Pancreas (tissue), 10 donors: ENCODE data around the gene SLC49A3. TPM values are rescaled to one million over a fixed set of nuclear protein-coding genes. Genes with fewer than 3 reads are reported as not detected.

ENCODE experiments used
- ATAC-seq, 4 donors: fragments of 200-7000 bp; cut with Tn5 transposase; one replicate each; pipeline versions ENCODE4 v1.8.0 to v1.9.1; 2020; ENCODE audit warnings: mild to moderate bottlenecking in 4 of 4, moderate library complexity in 4 of 4
- DNase-seq, 6 donors: peaks; one replicate each; pipeline ENCODE4 v3.0.0-alpha.2; 2020
- FAIRE-seq: peaks from 2 replicates; lab custom pipeline; 2012; peaks lifted over from hg19 to GRCh38; lab: Jason Lieb, UNC
- H3K27ac ChIP-seq, 4 donors: fragments of 200-600 bp; sonication (generic); 1 replicate in 3 of 4; 2 replicates in 1 of 4; pipeline versions ENCODE4 v1.5.0 to v1.8.0; 2020
- H3K27me3 ChIP-seq, 4 donors: fragments of 200-600 bp; one replicate each; pipeline ENCODE4 v1.8.0; 2021
- H3K36me3 ChIP-seq, 3 donors: fragments of 200-600 bp; sonication (generic) in 1 of 3; one replicate each; pipeline versions ENCODE4 v1.5.0 to v1.8.0; 2020 to 2021
- H3K4me1 ChIP-seq, 3 donors: fragments of 200-600 bp; one replicate each; pipeline ENCODE4 v1.8.0; 2021
- H3K4me3 ChIP-seq, 4 donors: fragments of 200-600 bp; sonication (generic) in 2 of 4; one replicate each; pipeline versions ENCODE4 v1.5.0 to v1.8.0; 2020 to 2021
- H3K9me3 ChIP-seq, 4 donors: fragments of 200-600 bp; one replicate each; pipeline ENCODE4 v1.8.0; 2021
- WGBS, 2 donors: extraction: QIAGEN DNeasy Blood & Tissue Kit; methylation state at CpG; one replicate each; pipeline ENCODE4 v1.1.7; 2013; 5-methylcytosine and 5-hydroxymethylcytosine counted together
- intact Hi-C, 3 donors: fragments of 100-400 bp; cut with DNase I; formaldehyde crosslinking; loops; one replicate each; pipeline versions ENCODE4 v1.11.1 to v1.14.2; 2022
- polyA plus RNA-seq, 2 donors: library from polyadenylated mRNA; stranded (reverse); fragments of 200-250 nt; gene quantifications; one replicate each; pipeline ENCODE4 v1.2.3, GENCODE V29; 2013
- total RNA-seq, 6 donors: library from RNA; stranded (reverse); fragmentation: NEBNext Ultra II Directional in 4 of 6; extraction: Animal tissue kit (Norgen Biotek cat#: 25700) in 4 of 6; gene quantifications; one replicate each; pipeline versions ENCODE4 v1.2.1 to v1.2.4, GENCODE V29; 2021 to 2023
- TF ChIP-seq, protein P1 (sequence below), 4 donors: fragments of 200-600 bp; sonication (generic) in 3 of 4; IDR thresholded peaks; one replicate each; pipeline versions ENCODE4 v1.5.0 to v1.8.0; 2021; ENCODE audit warnings: antibody characterized with exemption in 4 of 4
- donor health status: healthy with polysubstance abuse.
- donor health status: DM: no; HTN: no; CAD: no; lungs with moderate emphysema.
- donor health status: DM: no; HTN: no; CAD: no.
- donor health status: control.
- donor health status: control.
- donor health status: Bipolar disorder and iron deficiency.
- donor health status: DM: yes; HTN: yes; CAD: no.
- donor health status: DM: no; HTN: no; CAD: no.
- donor health status: DM: no; HTN: no; CAD: no.
- donor health status: DM: yes; HTN: yes; CAD: no.

The SLC49A3 gene
- total and polyA plus RNA-seq, 8 donors, result 3.3 to 20.8 (median 6.1) TPM

DNA sequence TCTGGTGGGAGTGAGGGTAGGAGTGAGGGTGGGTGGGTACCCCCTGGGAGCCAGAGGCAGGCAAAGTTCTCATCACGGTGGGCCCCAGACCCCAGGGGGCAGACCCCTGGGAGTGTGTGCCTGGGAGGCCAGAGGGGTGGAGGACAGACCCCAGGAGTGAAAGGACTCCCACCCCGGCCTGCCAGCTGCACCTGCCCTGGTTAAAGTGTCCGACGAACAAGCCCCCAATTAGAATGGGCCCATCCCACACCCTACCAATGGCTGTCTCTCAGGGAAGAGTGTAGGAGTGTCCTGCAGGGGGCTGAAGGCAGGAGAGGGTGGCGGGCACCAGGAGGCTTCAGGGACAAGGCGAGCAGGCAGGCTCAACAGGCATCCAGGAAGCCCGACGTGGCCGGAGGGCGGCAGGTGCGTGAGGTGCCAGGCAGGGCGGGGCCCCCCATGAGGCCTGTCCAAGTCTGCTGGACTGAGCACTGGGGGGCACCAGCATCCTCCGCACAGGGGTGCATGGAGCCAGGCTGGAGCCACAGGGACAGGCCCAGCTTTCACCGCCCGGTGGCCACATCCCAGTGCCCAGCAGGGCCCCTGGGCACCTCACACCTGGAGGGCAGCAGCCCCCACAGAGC, 54.9 kb downstream of the SLC49A3 start:
- WGBS, 2 donors, result 55 to 61% methylated on average over 14 to 15 of the region's 15 CpGs
- Histone ChIP-seq H3K4me3 (no peak overlapping the region), H3K27ac (no peak overlapping the region), H3K4me1 (no peaks in the 10 kb centered on the region), H3K36me3 (no peaks in the 10 kb centered on the region), H3K9me3 (no peaks in the 10 kb centered on the region), H3K27me3 (no peaks in the 10 kb centered on the region)
- no peak for DNase-seq
- FAIRE-seq, result no peak
- ATAC-seq, result no peak
- TF ChIP-seq, protein P1, sequence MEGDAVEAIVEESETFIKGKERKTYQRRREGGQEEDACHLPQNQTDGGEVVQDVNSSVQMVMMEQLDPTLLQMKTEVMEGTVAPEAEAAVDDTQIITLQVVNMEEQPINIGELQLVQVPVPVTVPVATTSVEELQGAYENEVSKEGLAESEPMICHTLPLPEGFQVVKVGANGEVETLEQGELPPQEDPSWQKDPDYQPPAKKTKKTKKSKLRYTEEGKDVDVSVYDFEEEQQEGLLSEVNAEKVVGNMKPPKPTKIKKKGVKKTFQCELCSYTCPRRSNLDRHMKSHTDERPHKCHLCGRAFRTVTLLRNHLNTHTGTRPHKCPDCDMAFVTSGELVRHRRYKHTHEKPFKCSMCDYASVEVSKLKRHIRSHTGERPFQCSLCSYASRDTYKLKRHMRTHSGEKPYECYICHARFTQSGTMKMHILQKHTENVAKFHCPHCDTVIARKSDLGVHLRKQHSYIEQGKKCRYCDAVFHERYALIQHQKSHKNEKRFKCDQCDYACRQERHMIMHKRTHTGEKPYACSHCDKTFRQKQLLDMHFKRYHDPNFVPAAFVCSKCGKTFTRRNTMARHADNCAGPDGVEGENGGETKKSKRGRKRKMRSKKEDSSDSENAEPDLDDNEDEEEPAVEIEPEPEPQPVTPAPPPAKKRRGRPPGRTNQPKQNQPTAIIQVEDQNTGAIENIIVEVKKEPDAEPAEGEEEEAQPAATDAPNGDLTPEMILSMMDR (IDR thresholded peaks at IDR 0.05), result no peak
- intact Hi-C loops, result no loop called here

DNA sequence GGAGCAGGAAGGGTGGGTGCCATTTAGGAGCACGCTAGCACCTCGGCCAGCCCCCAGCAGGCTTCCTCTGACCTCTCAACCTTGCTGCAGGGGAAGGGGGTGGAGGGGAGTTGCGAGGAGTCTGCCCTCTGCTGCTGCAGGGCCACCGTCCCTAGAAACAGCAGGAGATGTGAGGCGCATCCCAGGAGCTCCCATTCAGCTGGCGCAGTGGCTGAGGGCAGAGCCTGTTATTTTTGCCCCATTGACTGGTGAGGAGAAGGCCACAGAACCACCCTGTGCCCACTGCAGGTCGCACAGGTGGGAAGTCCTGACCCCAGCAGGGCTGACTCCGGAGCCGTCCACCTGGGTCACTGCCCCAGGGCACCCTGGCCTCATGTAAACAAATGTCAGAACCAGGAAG, 55.5 kb downstream of the SLC49A3 start:
- H3K9me3 ChIP-seq, result no peaks in the 10 kb centered on the region
- no peaks in the 10 kb centered on the region for H3K4me1 ChIP-seq
- WGBS, 2 donors, result 42 to 45% methylated on average over 9 of the region's 9 CpGs
- no peak overlapping the region for H3K4me3 ChIP-seq
- no peak overlapping the region for H3K27ac ChIP-seq
- TF ChIP-seq, protein P1 (IDR thresholded peaks at IDR 0.05), result no peak
- no peak for DNase-seq
- no peak for FAIRE-seq
- ATAC-seq, result no peak
- intact Hi-C loops, result no loop called here
- no peaks in the 10 kb centered on the region for H3K27me3 ChIP-seq
- H3K36me3 ChIP-seq, result no peaks in the 10 kb centered on the region

DNA sequence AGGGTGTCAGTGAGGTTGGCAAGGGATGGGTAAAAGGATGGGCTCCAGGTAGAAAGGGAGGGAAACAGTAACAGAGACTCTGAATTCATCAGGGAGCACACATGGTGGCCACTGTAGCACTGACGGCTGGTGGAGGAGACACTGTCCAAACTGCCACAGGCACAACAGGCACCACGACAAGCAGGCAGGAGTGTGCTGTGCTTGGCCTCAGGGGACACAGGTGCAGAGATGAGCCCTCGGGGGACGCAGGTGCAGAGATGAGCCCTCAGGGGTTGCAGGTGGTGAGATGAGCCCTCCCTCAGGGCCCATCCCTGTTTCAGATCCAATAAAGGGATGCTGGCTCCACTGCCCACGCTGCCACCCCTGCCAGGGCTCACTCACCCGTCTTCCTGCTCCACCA, 56.0 kb downstream of the SLC49A3 start:
- WGBS, 2 donors, result 63 to 82% methylated on average over 6 of the region's 6 CpGs
- H3K36me3 ChIP-seq, result no peaks in the 10 kb centered on the region
- ATAC-seq (no peak), FAIRE-seq (no peak), DNase-seq (no peak)
- no peaks in the 10 kb centered on the region for H3K9me3 ChIP-seq
- no peak overlapping the region for H3K4me3 ChIP-seq
- H3K4me1 ChIP-seq, result no peaks in the 10 kb centered on the region
- TF ChIP-seq, protein P1 (IDR thresholded peaks at IDR 0.05), result no peak
- intact Hi-C loops, result no loop called here
- no peak overlapping the region for H3K27ac ChIP-seq
- no peaks in the 10 kb centered on the region for H3K27me3 ChIP-seq

DNA sequence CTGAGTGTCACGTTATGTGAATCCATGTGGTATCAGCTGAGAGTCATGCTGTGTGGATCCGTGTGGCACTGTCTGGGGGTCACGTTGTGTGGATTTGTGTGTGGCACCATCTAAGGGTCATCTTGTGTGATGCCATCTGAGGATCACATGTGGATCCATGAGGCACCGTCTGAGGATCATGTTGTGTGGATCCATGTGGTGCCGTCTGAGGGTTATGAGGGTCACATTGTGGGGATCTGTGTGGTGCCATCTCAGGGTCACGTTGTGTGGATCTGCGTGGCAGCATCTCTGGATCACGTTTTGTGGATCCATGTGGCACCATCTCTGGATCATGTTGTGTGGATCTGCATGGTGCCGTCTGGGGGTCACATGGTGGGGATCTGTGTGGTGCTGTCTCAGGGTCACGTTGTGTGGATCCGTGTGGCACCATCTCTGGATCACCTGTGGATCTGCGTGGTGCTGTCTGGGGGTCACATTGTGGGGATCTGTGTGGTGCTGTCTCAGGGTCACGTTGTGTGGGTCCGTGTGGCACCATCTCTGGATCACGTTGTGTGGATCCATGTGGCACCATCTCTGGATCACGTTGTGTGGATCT, 56.7 kb downstream of the SLC49A3 start:
- ATAC-seq, result no peak
- H3K27ac ChIP-seq, result no peak overlapping the region
- H3K27me3 ChIP-seq, result no peaks in the 10 kb centered on the region
- H3K9me3 ChIP-seq, result no peaks in the 10 kb centered on the region
- intact Hi-C loops, result no loop called here
- no peak for FAIRE-seq
- no peak for DNase-seq
- no peaks in the 10 kb centered on the region for H3K4me1 ChIP-seq
- no peaks in the 10 kb centered on the region for H3K36me3 ChIP-seq
- no peak overlapping the region for H3K4me3 ChIP-seq
- TF ChIP-seq, protein P1 (IDR thresholded peaks at IDR 0.05), result no peak
- WGBS, 2 donors, result 70 to 81% methylated on average over 16 of the region's 16 CpGs

Other genes with a start within 250 kb of the SLC49A3 start
- 10 to 100 TPM; 10.7 to 19.6 (median 13.8) TPM for gene ZNF721, start 190.0 kb downstream of the SLC49A3 start, total RNA-seq
- gene ZNF721, start 190.0 kb downstream of the SLC49A3 start, polyA plus RNA-seq, result 1 to 10 TPM; 7.3 to 10.0 TPM
- 10 to 100 TPM; 15.4 to 32.7 (median 22.6) TPM for gene PIGG, start 189.9 kb downstream of the SLC49A3 start, total RNA-seq
- gene PIGG, start 189.9 kb downstream of the SLC49A3 start, polyA plus RNA-seq, result 10 to 100 TPM; 42.1 to 47.4 TPM
- gene TMEM271, start 112.9 kb downstream of the SLC49A3 start, total RNA-seq, result under 1 TPM in 4 of 6 donors, not detected in 2; 0.04 to 0.34 (median 0.21) TPM
- gene TMEM271, start 112.9 kb downstream of the SLC49A3 start, polyA plus RNA-seq, result under 1 TPM; 0.23 to 0.35 TPM
- gene PDE6B, start 63.6 kb downstream of the SLC49A3 start, total RNA-seq, result 1 to 10 TPM; 1.5 to 6.6 (median 3.0) TPM
- 1 to 10 TPM in 1 of 2 donors, under 1 TPM in 1; 0.99 to 3.0 TPM for gene PDE6B, start 63.6 kb downstream of the SLC49A3 start, polyA plus RNA-seq
- 100 to 1,000 TPM in 5 of 6 donors, 10 to 100 TPM in 1; 88.4 to 131 (median 111) TPM for gene ATP5ME, start 14.9 kb downstream of the SLC49A3 start, total RNA-seq
- gene ATP5ME, start 14.9 kb downstream of the SLC49A3 start, polyA plus RNA-seq, result 100 to 1,000 TPM; 310 to 318 TPM
- gene MYL5, start 14.6 kb downstream of the SLC49A3 start, total RNA-seq, result 1 to 10 TPM; 4.0 to 9.0 (median 5.2) TPM
- 10 to 100 TPM; 19.4 to 29.3 TPM for gene MYL5, start 14.6 kb downstream of the SLC49A3 start, polyA plus RNA-seq
- 10 to 100 TPM; 12.3 to 34.3 (median 14.3) TPM for gene PCGF3, start 16.7 kb upstream of the SLC49A3 start, total RNA-seq
- gene PCGF3, start 16.7 kb upstream of the SLC49A3 start, polyA plus RNA-seq, result 10 to 100 TPM; 43.3 to 66.8 TPM
- 1 to 10 TPM in 3 of 6 donors, under 1 TPM in 3; 0.51 to 1.8 (median 0.89) TPM for gene CPLX1, start 137.0 kb upstream of the SLC49A3 start, total RNA-seq
- gene CPLX1, start 137.0 kb upstream of the SLC49A3 start, polyA plus RNA-seq, result 1 to 10 TPM; 6.3 to 7.7 TPM
- gene GAK, start 243.2 kb upstream of the SLC49A3 start, total RNA-seq, result 10 to 100 TPM; 47.5 to 70.4 (median 59.5) TPM
- 100 to 1,000 TPM; 178 to 226 TPM for gene GAK, start 243.2 kb upstream of the SLC49A3 start, polyA plus RNA-seq
- 10 to 100 TPM; 10.0 to 20.2 (median 14.7) TPM for gene TMEM175, start 243.3 kb upstream of the SLC49A3 start, total RNA-seq
- gene TMEM175, start 243.3 kb upstream of the SLC49A3 start, polyA plus RNA-seq, result 10 to 100 TPM; 77.8 to 96.6 TPM